ENCODE measurements around the gene NR1D2.
"Not testable (repeated sequence)": the region's sequence is repeated elsewhere in the genome, so short reads cannot be mapped to it uniquely, and the experiment has no call there.

Gene NR1D2

GRCh38 chr3:24012589-24013269 lies 67.6 kb downstream of the NR1D2 start:
- in situ Hi-C loops (cut with MboI; ENCODE audit: low sequenced_read_pairs) = no loop called here
- DNase-seq (ENCODE audit: low spot score in 2 of 2) = no peak

GRCh38 chr3:24017305-24017704 lies 72.2 kb downstream of the NR1D2 start:
- no peak for DNase-seq (ENCODE audit: low spot score in 2 of 2)
- Histone ChIP-seq H3K4me3 (no peak overlapping the region), H3K4me1 (no peaks in the 10 kb centered on the region), H3K36me3 (replicated peaks) (no peaks in the 10 kb centered on the region), H3K27me3 (ENCODE audit: low read depth) (no peaks in the 10 kb centered on the region), H3K9me3 (no peaks in the 10 kb centered on the region)
- in situ Hi-C loops (cut with MboI; ENCODE audit: low sequenced_read_pairs) = no loop called here

More at GRCh38 chr3:24012589-24013269, 67.6 kb downstream of the NR1D2 start:
- Histone ChIP-seq H3K36me3 (replicated peaks) (no peaks in the 10 kb centered on the region), H3K4me3 (no peak overlapping the region), H3K27me3 (ENCODE audit: low read depth) (no peaks in the 10 kb centered on the region), H3K4me1 (no peaks in the 10 kb centered on the region), H3K9me3 (no peaks in the 10 kb centered on the region)

DNA sequence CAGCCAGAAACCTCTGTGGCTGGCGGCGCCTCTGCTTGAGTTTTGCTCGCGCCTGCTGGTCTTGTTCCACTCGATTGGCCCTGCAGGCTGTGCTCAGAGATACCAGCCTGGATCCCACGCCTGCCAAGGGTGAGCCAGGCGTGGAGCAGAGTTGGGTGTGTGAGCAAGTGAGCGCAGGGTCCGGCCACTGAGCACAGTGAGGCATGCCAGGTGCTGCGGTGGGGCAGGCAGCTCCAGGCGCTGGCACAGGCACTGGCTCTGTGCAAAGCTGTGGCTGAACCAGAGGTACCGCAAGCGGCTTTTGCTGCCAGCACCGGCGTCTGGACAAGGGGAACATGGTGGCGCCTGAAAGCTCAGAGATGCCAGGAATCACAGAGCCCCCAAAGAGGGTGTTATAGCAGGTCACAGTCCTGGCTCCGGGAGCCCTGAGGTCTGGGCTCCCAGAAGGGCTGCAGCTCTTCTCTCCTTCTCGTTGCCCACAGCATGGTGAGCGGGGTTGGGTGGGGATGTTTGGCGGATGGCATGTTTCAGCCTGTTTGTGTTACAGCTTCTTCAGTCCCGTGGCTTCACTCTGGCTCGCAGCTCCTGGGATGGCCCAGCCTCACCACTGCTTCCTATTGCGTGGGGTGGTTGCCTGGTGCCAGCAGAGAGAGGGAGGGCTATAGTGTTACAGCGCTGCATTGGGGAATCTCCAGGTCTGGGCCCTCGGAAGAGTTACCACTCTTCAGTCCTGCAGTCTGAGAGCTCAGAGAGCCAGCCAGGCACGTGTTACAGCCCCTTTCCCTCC lies 73.9 kb downstream of the NR1D2 start:
- Histone ChIP-seq H3K36me3 (replicated peaks) (no peaks in the 10 kb centered on the region), H3K4me1 (no peaks in the 10 kb centered on the region), H3K9me3 (no peaks in the 10 kb centered on the region), H3K27me3 (ENCODE audit: low read depth) (no peaks in the 10 kb centered on the region), H3K4me3 (no peak overlapping the region)
- no peak for DNase-seq (ENCODE audit: low spot score in 2 of 2)
- in situ Hi-C loops (cut with MboI; ENCODE audit: low sequenced_read_pairs) = no loop called here

- Histone ChIP-seq H3K9me3 (no peaks in the 10 kb centered on the region), H3K36me3 (replicated peaks) (no peaks in the 10 kb centered on the region), H3K27me3 (ENCODE audit: low read depth) (no peaks in the 10 kb centered on the region), H3K4me1 (no peaks in the 10 kb centered on the region), H3K4me3 (no peak overlapping the region)
- no peak for DNase-seq (ENCODE audit: low spot score in 2 of 2)
- in situ Hi-C loops (cut with MboI; ENCODE audit: low sequenced_read_pairs) = no loop called here
These were observed 74.5 kb downstream of the NR1D2 start for GRCh38 chr3:24019585-24019984.

DNA sequence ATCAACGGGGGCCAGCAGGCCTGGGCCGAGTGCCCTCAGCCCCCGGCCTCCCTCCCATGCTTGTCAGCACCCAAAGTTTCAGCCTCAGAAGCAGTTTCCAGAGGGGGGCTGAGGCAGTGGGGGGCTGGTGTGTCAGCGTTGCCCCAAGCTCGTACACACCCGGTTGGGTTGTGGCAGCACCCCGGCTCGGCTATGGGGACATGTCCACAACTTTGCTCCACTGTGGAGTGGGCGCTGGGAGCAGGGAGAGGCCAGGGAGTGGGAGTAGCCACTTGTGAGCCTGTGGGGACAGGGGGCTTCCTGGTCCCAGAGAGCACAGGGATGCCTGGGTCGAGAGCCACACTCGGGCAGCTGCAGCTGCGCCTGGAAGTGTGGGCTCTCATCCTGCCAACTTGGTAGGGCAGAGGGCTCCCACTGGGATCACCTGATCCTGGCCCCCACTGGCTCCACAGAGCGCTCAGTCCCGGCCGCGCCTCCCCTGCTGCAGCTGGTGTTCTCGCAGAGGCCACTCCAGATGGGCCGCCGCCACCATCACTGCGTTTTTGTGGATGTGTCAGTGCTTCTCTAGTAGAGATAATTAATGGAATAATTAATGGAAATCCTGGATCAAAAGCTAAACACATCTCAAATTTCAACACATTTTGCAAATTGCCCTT lies 75.1 kb downstream of the NR1D2 start:
- Histone ChIP-seq H3K9me3 (no peaks in the 10 kb centered on the region), H3K4me1 (no peaks in the 10 kb centered on the region), H3K36me3 (replicated peaks) (no peaks in the 10 kb centered on the region), H3K4me3 (no peak overlapping the region), H3K27me3 (ENCODE audit: low read depth) (no peaks in the 10 kb centered on the region)
- in situ Hi-C loops (cut with MboI; ENCODE audit: low sequenced_read_pairs) = no loop called here
- DNase-seq (ENCODE audit: low spot score in 2 of 2) = no peak

GRCh38 chr3:24023197-24023596 lies 78.1 kb downstream of the NR1D2 start:
- Histone ChIP-seq H3K27me3 (ENCODE audit: low read depth) (no peaks in the 10 kb centered on the region), H3K4me3 (no peak overlapping the region), H3K9me3 (no peaks in the 10 kb centered on the region), H3K36me3 (replicated peaks) (no peaks in the 10 kb centered on the region), H3K4me1 (no peaks in the 10 kb centered on the region)
- in situ Hi-C loops (cut with MboI; ENCODE audit: low sequenced_read_pairs) = no loop called here
- DNase-seq (ENCODE audit: low spot score in 2 of 2) = no peak

DNA sequence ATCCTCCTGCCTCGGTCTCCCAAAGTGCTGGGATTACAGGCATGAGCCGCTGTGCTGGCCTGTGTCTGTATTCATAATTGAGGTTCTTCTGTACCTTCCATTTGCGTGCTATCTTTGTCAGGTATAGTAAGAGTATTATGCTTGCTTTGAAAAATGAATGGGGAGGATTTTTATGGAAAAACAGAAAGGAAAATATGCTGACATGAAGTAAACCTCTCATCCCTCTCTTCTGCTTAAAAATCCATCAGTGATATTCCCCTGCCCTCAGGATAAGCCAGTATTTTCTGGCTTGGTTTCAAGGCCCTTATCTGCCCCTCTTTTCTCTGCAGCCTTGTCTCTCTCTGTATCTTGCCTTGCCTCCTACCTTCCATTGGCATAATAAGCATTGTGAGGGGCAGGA lies 80.7 kb downstream of the NR1D2 start:
- no peaks in the 10 kb centered on the region for H3K4me1 ChIP-seq
- no peak for DNase-seq (ENCODE audit: low spot score in 2 of 2)
- no peaks in the 10 kb centered on the region; the same call in 1 of the 2 replicates for H3K9me3 ChIP-seq
- no peaks in the 10 kb centered on the region for H3K36me3 ChIP-seq (replicated peaks)
- in situ Hi-C loops (cut with MboI; ENCODE audit: low sequenced_read_pairs) = no loop called here
- no peak overlapping the region for H3K4me3 ChIP-seq
- H3K27me3 ChIP-seq (ENCODE audit: low read depth) = no peaks in the 10 kb centered on the region

GRCh38 chr3:24026665-24027064 lies 81.6 kb downstream of the NR1D2 start:
- H3K27me3 ChIP-seq (ENCODE audit: low read depth); H3K36me3 ChIP-seq (replicated peaks); DNase-seq (ENCODE audit: low spot score in 2 of 2); in situ Hi-C loops (cut with MboI; ENCODE audit: low sequenced_read_pairs); H3K9me3 ChIP-seq; H3K4me1 ChIP-seq; H3K4me3 ChIP-seq: not testable (repeated sequence)

- Histone ChIP-seq H3K27me3 (ENCODE audit: low read depth) (no peaks in the 10 kb centered on the region), H3K36me3 (replicated peaks) (no peaks in the 10 kb centered on the region), H3K9me3 (no peaks in the 10 kb centered on the region; the same call in 1 of the 2 replicates), H3K4me3 (no peak overlapping the region), H3K4me1 (no peaks in the 10 kb centered on the region)
- in situ Hi-C loops (cut with MboI; ENCODE audit: low sequenced_read_pairs) = no loop called here
- no peak for DNase-seq (ENCODE audit: low spot score in 2 of 2)
These were observed 82.9 kb downstream of the NR1D2 start for GRCh38 chr3:24027946-24028345.
